22Rv1 (cell line): ENCODE data around the gene CPA5.

Source experiments
- H3K27ac ChIP-seq: fragments of 450-650 bp; 2 replicates; pipeline ENCODE4 v1.5.1; 2017
- ZFX ChIP-seq: fragments of 450-650 bp; IDR thresholded peaks from 2 replicates; pipeline ENCODE4 v1.6.1; 2017; ENCODE audit warnings: antibody characterized with exemption, borderline replicate concordance
- TF ChIP-seq, protein P1 (sequence below): fragments of 450-650 bp; IDR thresholded peaks from 2 replicates; pipeline ENCODE4 v1.5.1; 2017; ENCODE audit warnings: mild to moderate bottlenecking

Gene CPA5

DNA sequence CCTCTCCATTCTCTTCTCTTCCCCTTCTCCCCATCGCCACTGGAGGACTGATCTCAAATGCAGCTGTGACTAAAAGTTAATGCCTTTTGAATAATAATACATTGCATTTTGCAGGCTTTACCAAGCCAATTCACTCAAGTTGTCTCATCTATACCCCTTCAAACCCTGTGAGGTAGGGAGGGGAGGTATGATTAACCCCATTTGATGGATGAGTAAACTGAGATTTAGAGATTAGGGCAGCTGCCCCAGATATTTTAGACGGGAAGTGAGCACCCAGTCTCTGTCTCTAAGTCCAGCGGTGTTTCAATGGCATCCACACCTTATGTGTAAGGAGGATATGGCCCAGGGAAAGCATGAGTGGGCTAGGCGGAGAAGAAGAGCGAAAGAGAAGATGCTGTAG, 1.1 kb downstream of the CPA5 start:
- TF ChIP-seq, protein P1, sequence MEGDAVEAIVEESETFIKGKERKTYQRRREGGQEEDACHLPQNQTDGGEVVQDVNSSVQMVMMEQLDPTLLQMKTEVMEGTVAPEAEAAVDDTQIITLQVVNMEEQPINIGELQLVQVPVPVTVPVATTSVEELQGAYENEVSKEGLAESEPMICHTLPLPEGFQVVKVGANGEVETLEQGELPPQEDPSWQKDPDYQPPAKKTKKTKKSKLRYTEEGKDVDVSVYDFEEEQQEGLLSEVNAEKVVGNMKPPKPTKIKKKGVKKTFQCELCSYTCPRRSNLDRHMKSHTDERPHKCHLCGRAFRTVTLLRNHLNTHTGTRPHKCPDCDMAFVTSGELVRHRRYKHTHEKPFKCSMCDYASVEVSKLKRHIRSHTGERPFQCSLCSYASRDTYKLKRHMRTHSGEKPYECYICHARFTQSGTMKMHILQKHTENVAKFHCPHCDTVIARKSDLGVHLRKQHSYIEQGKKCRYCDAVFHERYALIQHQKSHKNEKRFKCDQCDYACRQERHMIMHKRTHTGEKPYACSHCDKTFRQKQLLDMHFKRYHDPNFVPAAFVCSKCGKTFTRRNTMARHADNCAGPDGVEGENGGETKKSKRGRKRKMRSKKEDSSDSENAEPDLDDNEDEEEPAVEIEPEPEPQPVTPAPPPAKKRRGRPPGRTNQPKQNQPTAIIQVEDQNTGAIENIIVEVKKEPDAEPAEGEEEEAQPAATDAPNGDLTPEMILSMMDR = no peak
- no peak for TF ChIP-seq ZFX

DNA sequence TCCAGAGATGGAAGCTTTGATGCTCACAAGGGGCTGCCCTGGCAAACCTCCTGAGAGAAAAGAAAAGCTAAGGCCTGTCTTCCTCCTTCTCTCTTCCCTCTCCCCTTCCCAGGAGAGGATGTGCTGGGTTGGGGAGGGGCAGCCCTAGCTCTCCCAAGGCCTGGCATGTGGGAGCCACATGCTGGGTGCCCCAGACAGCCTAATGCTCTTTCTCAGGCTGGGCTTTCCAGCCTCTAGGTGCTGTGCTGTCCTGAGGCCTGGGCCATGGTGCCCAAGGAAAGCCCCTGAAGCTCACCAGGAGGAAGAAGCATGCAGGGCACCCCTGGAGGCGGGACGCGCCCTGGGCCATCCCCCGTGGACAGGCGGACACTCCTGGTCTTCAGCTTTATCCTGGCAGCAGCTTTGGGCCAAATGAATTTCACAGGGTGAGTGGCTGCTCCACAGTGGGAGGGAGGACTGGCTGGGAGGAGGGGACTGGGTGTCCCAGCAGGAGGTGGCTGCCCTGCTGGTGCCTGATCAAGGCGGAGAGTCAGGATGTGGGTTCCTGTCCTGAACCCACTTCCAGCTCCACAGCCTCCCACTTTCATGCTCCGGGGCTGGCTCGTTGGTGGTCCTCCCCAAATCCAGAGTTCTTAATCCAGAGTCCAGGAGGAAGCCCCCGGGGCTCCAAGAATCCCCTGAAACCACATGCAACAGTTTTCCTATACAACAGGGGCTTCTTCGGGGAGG, 1.7 kb downstream of the CPA5 start:
- TF ChIP-seq ZFX = no peak
- TF ChIP-seq, protein P1 = no peak
- no peak overlapping the region for H3K27ac ChIP-seq

More for the DNA sequence above, 1.1 kb downstream of the CPA5 start:
- H3K27ac ChIP-seq = no peak overlapping the region

GRCh38 chr7:130346941-130347340, 2.3 kb downstream of the CPA5 start:
- H3K27ac ChIP-seq = no peak overlapping the region
- TF ChIP-seq, protein P1 = no peak
- TF ChIP-seq ZFX = no peak

DNA sequence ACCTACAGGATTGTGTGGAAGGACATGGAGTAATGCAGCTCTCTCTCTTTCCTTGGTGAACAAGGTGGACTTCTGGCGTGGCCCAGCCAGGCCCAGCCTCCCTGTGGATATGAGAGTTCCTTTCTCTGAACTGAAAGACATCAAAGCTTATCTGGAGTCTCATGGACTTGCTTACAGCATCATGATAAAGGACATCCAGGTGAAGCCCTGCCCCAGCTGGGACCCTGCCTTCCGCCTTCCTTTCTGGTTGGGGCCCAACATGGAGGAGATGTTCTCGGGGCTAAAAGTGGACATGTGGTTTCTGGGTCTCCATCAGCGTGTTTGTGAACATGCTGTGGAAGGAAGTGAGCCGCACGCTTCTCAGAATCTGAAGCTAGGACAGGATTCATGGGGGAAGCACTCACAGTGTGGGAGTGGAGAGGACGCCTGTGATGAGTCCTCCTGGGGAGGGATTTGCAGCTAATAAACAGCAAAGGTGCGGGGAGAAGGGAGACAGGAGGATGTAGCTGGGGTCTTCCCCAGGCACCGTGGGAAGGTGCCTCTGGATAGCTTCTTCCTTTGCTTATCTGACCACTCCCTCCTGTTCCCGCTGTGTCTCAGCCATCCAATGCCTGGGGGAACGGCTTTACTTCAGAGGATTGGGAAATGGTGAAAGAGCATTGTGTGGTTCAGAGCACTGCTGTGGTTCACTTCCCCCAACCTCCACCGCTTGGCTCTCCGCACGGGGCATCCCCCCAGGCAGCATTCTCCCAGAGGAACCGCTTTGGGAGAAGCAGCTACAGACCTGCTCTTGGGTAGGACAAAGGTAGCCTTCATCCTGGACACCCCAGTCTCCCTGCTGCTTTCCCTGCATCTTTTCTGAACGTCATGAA, 5.5 kb downstream of the CPA5 start:
- H3K27ac ChIP-seq = no peak overlapping the region

DNA sequence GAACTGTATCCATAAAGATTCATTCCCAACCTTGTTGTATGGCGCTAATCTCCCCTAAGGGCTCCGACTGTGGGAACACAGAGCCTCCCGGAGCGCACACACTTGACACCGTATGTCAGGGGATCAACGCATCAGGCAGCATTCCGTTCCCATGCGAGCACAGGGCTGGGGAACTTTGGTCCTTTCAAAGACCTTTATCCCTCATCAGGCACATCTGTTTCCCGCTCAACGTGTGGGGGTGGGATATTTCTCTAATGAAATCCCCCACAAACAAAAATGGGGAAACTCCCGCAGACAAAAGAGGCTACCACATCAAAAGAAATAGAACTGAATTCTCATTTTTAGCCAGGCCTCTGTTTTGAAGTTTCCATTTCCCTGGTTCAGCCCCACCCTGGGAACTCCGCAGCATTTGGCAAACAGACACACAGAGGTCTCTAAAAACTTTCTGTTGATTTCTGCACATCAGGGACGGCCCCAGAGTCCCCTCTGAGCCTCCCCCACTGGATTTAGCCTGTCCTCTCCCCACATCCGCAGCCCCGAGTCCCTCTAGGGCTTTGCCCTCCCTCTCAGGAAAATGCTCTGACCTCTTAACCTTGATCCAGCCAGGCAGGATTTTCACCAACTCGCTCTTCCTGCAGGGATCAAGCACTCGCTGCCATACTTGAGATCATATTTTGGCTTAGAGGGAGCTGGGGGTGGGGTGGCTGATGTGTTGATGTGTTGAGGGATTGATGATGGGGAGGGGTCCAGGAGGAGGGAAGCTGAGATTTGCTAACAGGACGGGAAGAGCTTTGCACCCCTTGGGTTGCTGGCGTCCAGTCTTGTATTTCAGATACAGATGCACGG, 6.6 kb downstream of the CPA5 start:
- TF ChIP-seq ZFX = no peak
- TF ChIP-seq, protein P1 = no peak
- H3K27ac ChIP-seq = no peak overlapping the region

More for the DNA sequence above, 5.5 kb downstream of the CPA5 start:
- TF ChIP-seq ZFX = no peak
- TF ChIP-seq, protein P1 = no peak

GRCh38 chr7:130351791-130352090, 7.1 kb downstream of the CPA5 start:
- TF ChIP-seq, protein P1 = no peak
- no peak for TF ChIP-seq ZFX
- no peak overlapping the region for H3K27ac ChIP-seq
